SH-SY5Y (cell line): ENCODE data around the gene SLC2A4.

Source experiments
- GATA2 ChIP-seq: IDR thresholded peaks from 2 replicates; pipeline ENCODE4 v1.6.1; 2011; ENCODE audit warnings: mild to moderate bottlenecking, low read depth, low read length
- GATA3 ChIP-seq: IDR thresholded peaks from 2 replicates; pipeline ENCODE4 v1.6.1; 2011; ENCODE audit warnings: low read depth, mild to moderate bottlenecking, low read length, moderate library complexity

GRCh38 chr17:7324438-7324779 lies 42.9 kb downstream of the SLC2A4 start:
- TF ChIP-seq GATA2 (no peak), GATA3 (no peak)
